ENCODE measurements around the gene AMOTL1.
A peak's percentile ranks its signal among the peaks of the same experiment; 100 is the strongest.
"Not testable (repeated sequence)": the region's sequence is repeated elsewhere in the genome, so short reads cannot be mapped to it uniquely, and the experiment has no call there.

Gene AMOTL1

GRCh38 chr11:94820480-94820879 is 52.3 kb downstream of the AMOTL1 start:
- DNase-seq (ENCODE audit: low spot score), result no peak

- DNase-seq (ENCODE audit: low spot score), result no peak
Observed at GRCh38 chr11:94821439-94821838, 53.3 kb downstream of the AMOTL1 start.

- DNase-seq (ENCODE audit: low spot score), result no peak
Observed at GRCh38 chr11:94822080-94822479, 53.9 kb downstream of the AMOTL1 start.

GRCh38 chr11:94823102-94823732 is 55.1 kb downstream of the AMOTL1 start:
- DNase-seq (ENCODE audit: low spot score), result peak; percentile 64

- DNase-seq (ENCODE audit: low spot score), result peak; percentile 92
Observed at GRCh38 chr11:94825031-94825430, 56.9 kb downstream of the AMOTL1 start.

- no peak for DNase-seq (ENCODE audit: low spot score)
Observed at GRCh38 chr11:94825481-94825880, 57.3 kb downstream of the AMOTL1 start.

- DNase-seq (ENCODE audit: low spot score), result no peak
Observed at GRCh38 chr11:94826415-94826814, 58.3 kb downstream of the AMOTL1 start.

- no peak for DNase-seq (ENCODE audit: low spot score)
Observed at GRCh38 chr11:94828088-94828487, 59.9 kb downstream of the AMOTL1 start.

- no peak for DNase-seq (ENCODE audit: low spot score)
Observed at GRCh38 chr11:94830722-94831510, 62.8 kb downstream of the AMOTL1 start.

GRCh38 chr11:94831529-94831928 is 63.4 kb downstream of the AMOTL1 start:
- DNase-seq (ENCODE audit: low spot score), result no peak

GRCh38 chr11:94832604-94833235 is 64.6 kb downstream of the AMOTL1 start:
- DNase-seq (ENCODE audit: low spot score), result peak; percentile 28

GRCh38 chr11:94834911-94835593 is 66.9 kb downstream of the AMOTL1 start:
- DNase-seq (ENCODE audit: low spot score), result peak; percentile 85

GRCh38 chr11:94835594-94835927 is 67.4 kb downstream of the AMOTL1 start:
- DNase-seq (ENCODE audit: low spot score), result no peak

- DNase-seq (ENCODE audit: low spot score), result no peak
Observed at GRCh38 chr11:94837317-94837716, 69.2 kb downstream of the AMOTL1 start.

GRCh38 chr11:94838027-94838731 is 70.0 kb downstream of the AMOTL1 start:
- no peak for DNase-seq (ENCODE audit: low spot score)

GRCh38 chr11:94840209-94840608 is 72.1 kb downstream of the AMOTL1 start:
- DNase-seq (ENCODE audit: low spot score), result no peak

GRCh38 chr11:94844031-94844430 is 75.9 kb downstream of the AMOTL1 start:
- no peak for DNase-seq (ENCODE audit: low spot score)

GRCh38 chr11:94845622-94846021 is 77.5 kb downstream of the AMOTL1 start:
- no peak for DNase-seq (ENCODE audit: low spot score)

- DNase-seq (ENCODE audit: low spot score), result no peak
Observed at GRCh38 chr11:94849839-94850238, 81.7 kb downstream of the AMOTL1 start.

- no peak for DNase-seq (ENCODE audit: low spot score)
Observed at GRCh38 chr11:94851864-94852636, 83.9 kb downstream of the AMOTL1 start.

- DNase-seq (ENCODE audit: low spot score), result not testable (repeated sequence)
Observed at GRCh38 chr11:94853288-94853687, 85.1 kb downstream of the AMOTL1 start.

All from COLO829 (cell line).